ENCODE data around the gene AIG1. TPM values are rescaled to one million over a fixed set of nuclear protein-coding genes. Genes with fewer than 3 reads are reported as not detected.

AIG1 gene
- total RNA-seq, 6 experiments from 2014 or later = 50.7 to 70.5 (median 52.5) TPM

DNA sequence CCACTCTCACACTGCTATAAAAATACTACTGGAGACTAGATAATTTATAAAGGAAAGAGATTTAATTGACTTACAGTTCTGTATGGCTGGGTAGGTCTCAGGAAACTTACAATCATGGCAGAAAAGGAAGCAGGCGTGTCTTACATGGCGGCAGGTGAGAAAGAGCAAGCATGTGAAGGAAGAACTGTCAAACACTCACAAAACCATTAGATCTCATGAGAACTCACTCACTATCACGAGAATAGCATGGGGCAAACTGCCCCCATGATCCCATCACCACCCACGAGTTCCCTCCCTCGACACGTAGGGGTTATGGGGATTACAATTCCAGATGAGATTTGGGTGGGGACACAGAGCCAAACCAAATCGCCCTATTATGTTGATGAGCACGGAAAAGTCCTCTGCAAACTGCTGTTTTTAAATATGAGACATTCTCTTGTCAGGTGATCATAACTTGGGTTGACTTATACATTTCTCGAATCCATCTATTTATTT, 133.5 kb downstream of the AIG1 start:
- Mint-ChIP-seq H3K36me3 (ENCODE audit: low read depth) (peaks cover 28% of the 10 kb centered on the region), H3K9me3 (no peaks in the 10 kb centered on the region), H3K4me3 (no peak overlapping the region), H3K27ac (no peak overlapping the region), H3K4me1 (ENCODE audit: low read depth) (peaks cover 44% of the 10 kb centered on the region), H3K27me3 (ENCODE audit: insufficient read depth) (peaks cover 1% of the 10 kb centered on the region; the same call in 1 of the 2 replicates)
- TF ChIP-seq CTCF (IDR thresholded peaks at IDR 0.05) = no peak
- no peak for DNase-seq

DNA sequence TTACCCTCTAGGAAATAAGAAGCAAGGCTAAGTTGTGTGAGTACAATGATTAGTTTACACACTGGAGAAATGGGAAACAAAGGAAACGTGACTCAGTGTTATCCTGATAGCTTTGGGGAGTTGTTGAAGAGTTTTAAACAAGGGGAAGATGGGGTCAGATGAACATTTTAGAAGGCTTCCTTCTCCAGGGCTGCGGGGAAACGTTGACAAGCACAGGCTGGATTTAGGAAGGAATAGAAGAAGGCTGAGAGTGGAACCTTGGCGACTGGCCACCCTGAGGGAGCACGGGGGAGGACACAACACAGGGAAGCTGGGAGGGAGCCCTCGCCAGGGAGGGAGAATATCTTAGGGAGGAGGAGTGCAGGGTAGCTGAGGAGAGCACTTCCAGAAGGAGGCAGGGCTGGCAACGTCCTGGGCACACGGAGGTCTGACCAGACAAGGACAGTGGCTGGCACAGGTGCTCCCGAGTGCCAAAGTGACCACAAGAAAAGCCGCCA, 134.7 kb downstream of the AIG1 start:
- DNase-seq = no peak
- TF ChIP-seq CTCF (IDR thresholded peaks at IDR 0.05) = no peak
- peaks cover 32% of the 10 kb centered on the region for H3K4me1 Mint-ChIP-seq (ENCODE audit: low read depth)
- no peaks in the 10 kb centered on the region for H3K9me3 Mint-ChIP-seq
- no peak overlapping the region for H3K27ac Mint-ChIP-seq
- H3K4me3 Mint-ChIP-seq = no peak overlapping the region
- H3K27me3 Mint-ChIP-seq (ENCODE audit: insufficient read depth) = peaks cover 1% of the 10 kb centered on the region; the same call in 1 of the 2 replicates
- peaks cover 20% of the 10 kb centered on the region for H3K36me3 Mint-ChIP-seq (ENCODE audit: low read depth)

- DNase-seq = peak; percentile 12
- Mint-ChIP-seq H3K27ac (no peak overlapping the region), H3K27me3 (ENCODE audit: insufficient read depth) (peaks cover 1% of the 10 kb centered on the region; the same call in 1 of the 2 replicates), H3K36me3 (ENCODE audit: low read depth) (peaks cover 20% of the 10 kb centered on the region), H3K4me1 (ENCODE audit: low read depth) (peaks cover 21% of the 10 kb centered on the region), H3K4me3 (no peak overlapping the region), H3K9me3 (no peaks in the 10 kb centered on the region)
- no peak for TF ChIP-seq CTCF (IDR thresholded peaks at IDR 0.05)
Measured at GRCh38 chr6:143196525-143197225, 136.0 kb downstream of the AIG1 start.

- peaks cover 1% of the 10 kb centered on the region; the same call in 1 of the 2 replicates for H3K27me3 Mint-ChIP-seq (ENCODE audit: insufficient read depth)
- no peak for TF ChIP-seq CTCF (IDR thresholded peaks at IDR 0.05)
- peaks cover 20% of the 10 kb centered on the region for H3K4me1 Mint-ChIP-seq (ENCODE audit: low read depth)
- H3K4me3 Mint-ChIP-seq = no peak overlapping the region
- peaks cover 20% of the 10 kb centered on the region for H3K36me3 Mint-ChIP-seq (ENCODE audit: low read depth)
- no peak overlapping the region for H3K27ac Mint-ChIP-seq
- DNase-seq = no peak
- H3K9me3 Mint-ChIP-seq = no peaks in the 10 kb centered on the region
Measured at GRCh38 chr6:143197377-143197776, 136.7 kb downstream of the AIG1 start.

GRCh38 chr6:143198312-143198711, 137.6 kb downstream of the AIG1 start:
- Mint-ChIP-seq H3K27ac (no peak overlapping the region; the same call in 1 of the 2 replicates), H3K36me3 (ENCODE audit: low read depth) (peaks cover 27% of the 10 kb centered on the region), H3K4me3 (no peak overlapping the region), H3K4me1 (ENCODE audit: low read depth) (peaks cover 20% of the 10 kb centered on the region), H3K9me3 (peaks cover 2% of the 10 kb centered on the region), H3K27me3 (ENCODE audit: insufficient read depth) (peaks cover 1% of the 10 kb centered on the region; the same call in 1 of the 2 replicates)
- no peak for TF ChIP-seq CTCF (IDR thresholded peaks at IDR 0.05)
- DNase-seq = no peak

All from HFFc6 (cell line).